HG03439 (cell line): ENCODE measurements around the gene SRXN1.

Experiments used
- ATAC-seq: cut with Tn5 transposase; IDR thresholded peaks from one replicate; pipeline ENCODE4 v1.9.1; 2021; ENCODE audit warnings: mild to moderate bottlenecking, moderate library complexity; ENCODE audit not compliant: unreplicated experiment

SRXN1 gene

GRCh38 chr20:675453-676314 lies 22.7 kb upstream of the SRXN1 start, which contains the start of gene SCRT2:
Gene SCRT2, minus strand, starts transcription at chr20:675802. Its CDS starts 201 bp downstream, at chr20:675601.
- ATAC-seq = no peak

GRCh38 chr20:675033-675452 lies 22.0 kb upstream of the SRXN1 start:
- ATAC-seq = no peak

GRCh38 chr20:673603-674001 lies 20.6 kb upstream of the SRXN1 start:
- no peak for ATAC-seq

- ATAC-seq = no peak
Measured at GRCh38 chr20:672963-673602, 20.1 kb upstream of the SRXN1 start.

GRCh38 chr20:671252-672030 lies 18.4 kb upstream of the SRXN1 start:
- no peak for ATAC-seq

- no peak for ATAC-seq
Measured at GRCh38 chr20:669573-669972, 16.6 kb upstream of the SRXN1 start.

GRCh38 chr20:668638-669037 lies 15.6 kb upstream of the SRXN1 start:
- no peak for ATAC-seq

- no peak for ATAC-seq
Measured at GRCh38 chr20:668050-668449, 15.1 kb upstream of the SRXN1 start.

- no peak for ATAC-seq
Measured at GRCh38 chr20:667351-668034, 14.5 kb upstream of the SRXN1 start.

- ATAC-seq = no peak
Measured at GRCh38 chr20:666877-667276, 13.9 kb upstream of the SRXN1 start.

GRCh38 chr20:665276-665675 lies 12.3 kb upstream of the SRXN1 start:
- ATAC-seq = no peak

GRCh38 chr20:664576-664975 lies 11.6 kb upstream of the SRXN1 start:
- no peak for ATAC-seq

- no peak for ATAC-seq
Measured at GRCh38 chr20:664151-664550, 11.2 kb upstream of the SRXN1 start.

GRCh38 chr20:663315-664090 lies 10.5 kb upstream of the SRXN1 start:
- no peak for ATAC-seq

GRCh38 chr20:662277-663192 lies 9.5 kb upstream of the SRXN1 start:
- no peak for ATAC-seq

- ATAC-seq = no peak
Measured at GRCh38 chr20:661474-662270, 8.7 kb upstream of the SRXN1 start.

- ATAC-seq = no peak
Measured at GRCh38 chr20:658731-659291, 5.8 kb upstream of the SRXN1 start.

- no peak for ATAC-seq
Measured at GRCh38 chr20:658202-658601, 5.2 kb upstream of the SRXN1 start.
